ENCODE data around the gene NSUN2.

Gene NSUN2

DNA sequence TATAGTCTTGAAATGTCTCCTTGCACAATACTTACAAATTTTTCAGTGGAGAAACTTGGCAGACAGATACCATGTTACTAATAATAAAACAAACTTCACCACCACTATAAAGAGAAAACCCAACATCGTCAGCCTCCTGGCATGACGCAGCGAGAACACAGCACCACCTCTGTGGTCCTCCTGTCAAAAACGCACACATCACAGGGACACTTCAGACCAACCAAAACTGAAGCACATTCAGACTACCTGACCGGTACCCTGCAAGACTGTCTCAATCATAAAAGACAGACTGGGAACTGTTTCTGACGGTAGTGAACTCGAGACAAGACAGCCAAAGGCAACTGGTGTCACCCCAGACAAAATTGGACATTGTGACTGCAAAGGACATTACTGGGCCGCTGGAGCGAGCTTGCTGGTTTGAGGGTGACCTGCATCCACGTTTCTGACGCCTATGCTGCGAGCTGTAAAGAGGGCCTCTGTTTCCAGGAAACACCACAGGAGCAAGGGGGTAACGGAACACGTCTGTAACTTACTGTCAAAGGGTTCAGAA, 34.4 kb downstream of the NSUN2 start:
- H3K4me1 ChIP-seq (ENCODE audit: control insufficient read depth, insufficient read depth, low read length) = no peaks in the 10 kb centered on the region
- TF ChIP-seq, protein P1, sequence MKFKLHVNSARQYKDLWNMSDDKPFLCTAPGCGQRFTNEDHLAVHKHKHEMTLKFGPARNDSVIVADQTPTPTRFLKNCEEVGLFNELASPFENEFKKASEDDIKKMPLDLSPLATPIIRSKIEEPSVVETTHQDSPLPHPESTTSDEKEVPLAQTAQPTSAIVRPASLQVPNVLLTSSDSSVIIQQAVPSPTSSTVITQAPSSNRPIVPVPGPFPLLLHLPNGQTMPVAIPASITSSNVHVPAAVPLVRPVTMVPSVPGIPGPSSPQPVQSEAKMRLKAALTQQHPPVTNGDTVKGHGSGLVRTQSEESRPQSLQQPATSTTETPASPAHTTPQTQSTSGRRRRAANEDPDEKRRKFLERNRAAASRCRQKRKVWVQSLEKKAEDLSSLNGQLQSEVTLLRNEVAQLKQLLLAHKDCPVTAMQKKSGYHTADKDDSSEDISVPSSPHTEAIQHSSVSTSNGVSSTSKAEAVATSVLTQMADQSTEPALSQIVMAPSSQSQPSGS (tag by site-specific recombination; IDR thresholded peaks at IDR 0.05; ENCODE audit: low read depth) = no peak
- TF ChIP-seq MZF1 (tag by site-specific recombination; IDR thresholded peaks at IDR 0.05; ENCODE audit: borderline replicate concordance) (no peak), ZNF501 (tag by site-specific recombination; IDR thresholded peaks at IDR 0.05) (no peak), ZNF302 (tag by site-specific recombination; IDR thresholded peaks at IDR 0.05; ENCODE audit: low read depth) (no peak), ZNF324 (tag by site-specific recombination; IDR thresholded peaks at IDR 0.05) (no peak), HOXA7 (CRISPR knock-in tag; IDR thresholded peaks at IDR 0.05; ENCODE audit: borderline replicate concordance) (no peak), ZNF777 (tag by site-specific recombination; IDR thresholded peaks at IDR 0.05; ENCODE audit: borderline replicate concordance) (no peak), ZNF19 (tag by site-specific recombination; IDR thresholded peaks at IDR 0.05; ENCODE audit: low read depth) (no peak), SP3 (tag by site-specific recombination; IDR thresholded peaks at IDR 0.05) (no peak), GLIS2 (tag by site-specific recombination; IDR thresholded peaks at IDR 0.05) (no peak), ZBTB8A (tag by site-specific recombination; IDR thresholded peaks at IDR 0.05) (no peak), ZBTB20 (tag by site-specific recombination; IDR thresholded peaks at IDR 0.05) (no peak), ZNF530 (tag by site-specific recombination; IDR thresholded peaks at IDR 0.05; ENCODE audit: low read depth) (no peak)
- H3K36me3 ChIP-seq (ENCODE audit: control insufficient read depth in 2 of 2, insufficient read depth in 1 of 2, low read length in 2 of 2) = peaks cover 35 to 64% of the 10 kb centered on the region in 2 experiments
- POLR2A ChIA-PET = no interaction called here
- H3K9me3 ChIP-seq (ENCODE audit: control insufficient read depth, insufficient read depth, low read depth, low read length) = no peaks in the 10 kb centered on the region
- H3K4me3 ChIP-seq (ENCODE audit: low read depth, low read length) = no peak overlapping the region
- CTCF ChIA-PET = interaction anchor here (0.8 kb wide), 1 partner anchor 12 kb away, joined by 3 read pairs; no protein-coding TSS in a partner anchor
- H3K27ac ChIP-seq (ENCODE audit: extremely low read depth, low read depth, low read length) = no peak overlapping the region

DNA sequence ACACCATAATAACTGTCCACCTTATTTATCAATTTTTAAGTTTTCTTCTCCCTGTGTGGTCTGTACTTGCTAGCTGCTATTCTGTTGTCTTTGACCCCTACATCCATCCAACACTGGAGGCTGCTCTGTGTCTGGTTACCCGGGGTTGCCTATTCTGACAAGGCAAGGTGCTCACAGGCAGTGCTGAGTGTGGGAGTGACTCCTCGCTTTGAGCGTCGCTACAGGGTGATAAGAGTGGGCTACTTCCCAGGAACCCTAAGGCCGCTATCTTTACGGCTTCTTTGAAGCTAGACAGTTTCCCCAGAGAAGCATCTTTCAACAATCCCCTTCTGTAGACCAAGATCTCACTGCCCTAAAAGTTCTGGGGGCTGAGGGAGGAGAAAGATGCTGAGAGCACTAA, 35.3 kb downstream of the NSUN2 start:
- Histone ChIP-seq H3K9me3 (ENCODE audit: control insufficient read depth, insufficient read depth, low read depth, low read length) (no peaks in the 10 kb centered on the region), H3K4me3 (ENCODE audit: low read depth, low read length) (no peak overlapping the region), H3K27ac (ENCODE audit: extremely low read depth, low read depth, low read length) (no peak overlapping the region), H3K4me1 (ENCODE audit: control insufficient read depth, insufficient read depth, low read length) (no peaks in the 10 kb centered on the region), H3K36me3 (ENCODE audit: control insufficient read depth in 2 of 2, insufficient read depth in 1 of 2, low read length in 2 of 2) (peaks cover 27 to 57% of the 10 kb centered on the region in 2 experiments; a peak in 2 of 3 replicates)
- CTCF ChIA-PET = no interaction called here
- TF ChIP-seq, protein P2, sequence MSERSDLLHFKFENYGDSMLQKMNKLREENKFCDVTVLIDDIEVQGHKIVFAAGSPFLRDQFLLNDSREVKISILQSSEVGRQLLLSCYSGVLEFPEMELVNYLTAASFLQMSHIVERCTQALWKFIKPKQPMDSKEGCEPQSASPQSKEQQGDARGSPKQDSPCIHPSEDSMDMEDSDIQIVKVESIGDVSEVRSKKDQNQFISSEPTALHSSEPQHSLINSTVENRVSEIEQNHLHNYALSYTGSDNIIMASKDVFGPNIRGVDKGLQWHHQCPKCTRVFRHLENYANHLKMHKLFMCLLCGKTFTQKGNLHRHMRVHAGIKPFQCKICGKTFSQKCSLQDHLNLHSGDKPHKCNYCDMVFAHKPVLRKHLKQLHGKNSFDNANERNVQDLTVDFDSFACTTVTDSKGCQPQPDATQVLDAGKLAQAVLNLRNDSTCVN (tag by site-specific recombination; optimal IDR thresholded peaks at IDR 0.05) = no peak
- TF ChIP-seq, protein P3, sequence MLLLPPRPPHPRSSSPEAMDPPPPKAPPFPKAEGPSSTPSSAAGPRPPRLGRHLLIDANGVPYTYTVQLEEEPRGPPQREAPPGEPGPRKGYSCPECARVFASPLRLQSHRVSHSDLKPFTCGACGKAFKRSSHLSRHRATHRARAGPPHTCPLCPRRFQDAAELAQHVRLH (tag by site-specific recombination; IDR thresholded peaks at IDR 0.05) = no peak
- TF ChIP-seq ZNF341 (tag by site-specific recombination; IDR thresholded peaks at IDR 0.05; ENCODE audit: low read depth) (no peak), OVOL3 (tag by site-specific recombination; IDR thresholded peaks at IDR 0.05) (no peak), ZNF701 (tag by site-specific recombination; IDR thresholded peaks at IDR 0.05) (no peak), SCRT1 (tag by site-specific recombination; IDR thresholded peaks at IDR 0.05; ENCODE audit: borderline replicate concordance) (no peak), KLF8 (tag by site-specific recombination; IDR thresholded peaks at IDR 0.05) (no peak), ZNF394 (tag by site-specific recombination; IDR thresholded peaks at IDR 0.05; ENCODE audit: borderline replicate concordance) (no peak), ZNF473 (tag by site-specific recombination; IDR thresholded peaks at IDR 0.05) (no peak)
- TF ChIP-seq, protein P4, sequence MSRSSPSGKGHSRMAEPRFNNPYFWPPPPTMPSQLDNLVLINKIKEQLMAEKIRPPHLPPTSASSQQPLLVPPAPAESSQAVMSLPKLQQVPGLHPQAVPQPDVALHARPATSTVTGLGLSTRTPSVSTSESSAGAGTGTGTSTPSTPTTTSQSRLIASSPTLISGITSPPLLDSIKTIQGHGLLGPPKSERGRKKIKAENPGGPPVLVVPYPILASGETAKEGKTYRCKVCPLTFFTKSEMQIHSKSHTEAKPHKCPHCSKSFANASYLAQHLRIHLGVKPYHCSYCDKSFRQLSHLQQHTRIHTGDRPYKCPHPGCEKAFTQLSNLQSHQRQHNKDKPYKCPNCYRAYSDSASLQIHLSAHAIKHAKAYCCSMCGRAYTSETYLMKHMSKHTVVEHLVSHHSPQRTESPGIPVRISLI (tag by site-specific recombination; IDR thresholded peaks at IDR 0.05) = no peak
- TF ChIP-seq, protein P5, sequence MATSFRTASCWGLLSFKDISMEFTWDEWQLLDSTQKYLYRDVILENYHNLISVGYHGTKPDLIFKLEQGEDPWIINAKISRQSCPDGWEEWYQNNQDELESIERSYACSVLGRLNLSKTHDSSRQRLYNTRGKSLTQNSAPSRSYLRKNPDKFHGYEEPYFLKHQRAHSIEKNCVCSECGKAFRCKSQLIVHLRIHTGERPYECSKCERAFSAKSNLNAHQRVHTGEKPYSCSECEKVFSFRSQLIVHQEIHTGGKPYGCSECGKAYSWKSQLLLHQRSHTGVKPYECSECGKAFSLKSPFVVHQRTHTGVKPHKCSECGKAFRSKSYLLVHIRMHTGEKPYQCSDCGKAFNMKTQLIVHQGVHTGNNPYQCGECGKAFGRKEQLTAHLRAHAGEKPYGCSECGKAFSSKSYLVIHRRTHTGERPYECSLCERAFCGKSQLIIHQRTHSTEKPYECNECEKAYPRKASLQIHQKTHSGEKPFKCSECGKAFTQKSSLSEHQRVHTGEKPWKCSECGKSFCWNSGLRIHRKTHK (tag by site-specific recombination; IDR thresholded peaks at IDR 0.05) = no peak
- POLR2A ChIA-PET = no interaction called here
